Caco-2 (cell line): ENCODE results near the gene ADD3. TPM values are rescaled to one million over a fixed set of nuclear protein-coding genes. Genes with fewer than 3 reads are reported as not detected.

Source experiments
- BruUV-seq: library from RNA; stranded (reverse); fragments of 400-500 nt; replicated peaks from 2 replicates; lab custom pipeline; 2021; lab: Mats Ljungman, UMichigan
- CTCF ChIA-PET: fragments of 300-600 bp; sonication (Branson Sonifier 250); formaldehyde crosslinking; loops from one replicate; lab custom pipeline; 2022; ENCODE audit warnings: antibody characterized with exemption; lab: Charles Lee
- POLR2A ChIA-PET: fragments of 300-600 bp; sonication (Branson Sonifier 250); formaldehyde crosslinking; loops from one replicate; lab custom pipeline; 2022; ENCODE audit warnings: antibody characterized with exemption; lab: Charles Lee
- DNase-seq, 2 experiments: peaks; one replicate each; pipeline versions ENCODE4 v3.0.0 to v3.0.0-alpha.2; 2020 to 2022
- H3K27me3 ChIP-seq: replicated peaks from 2 replicates; pipeline ENCODE4 v1.6.0; 2011; ENCODE audit warnings: low read length; ENCODE audit not compliant: control insufficient read depth, insufficient read depth
- H3K36me3 ChIP-seq: 2 replicates; pipeline ENCODE4 v1.5.1; 2011; ENCODE audit warnings: low read length; ENCODE audit not compliant: control insufficient read depth, insufficient read depth
- H3K4me1 ChIP-seq: fragments of 250-450 bp; sonication (Bioruptor Pico); 2 replicates; pipeline ENCODE4 v1.5.1; 2020; ENCODE audit warnings: mild to moderate bottlenecking
- H3K4me3 ChIP-seq: 2 replicates; pipeline ENCODE4 v1.5.1; 2011; ENCODE audit warnings: low read depth, mild to moderate bottlenecking, control low read depth, low read length
- H3K9me3 ChIP-seq: fragments of 250-450 bp; sonication (Bioruptor Pico); 2 replicates; pipeline ENCODE4 v1.5.1; 2020; ENCODE audit warnings: mild to moderate bottlenecking, moderate library complexity
- H3K27ac Mint-ChIP-seq: one replicate; pipeline ENCODE4 v1.8.0; 2022; ENCODE audit warnings: mixed read lengths; ENCODE audit not compliant: unreplicated experiment
- H3K27me3 Mint-ChIP-seq: one replicate; pipeline ENCODE4 v1.8.0; 2022; ENCODE audit warnings: mixed read lengths; ENCODE audit not compliant: insufficient read depth, unreplicated experiment
- H3K36me3 Mint-ChIP-seq: one replicate; pipeline ENCODE4 v1.8.0; 2022; ENCODE audit warnings: mild to moderate bottlenecking, mixed read lengths; ENCODE audit not compliant: insufficient read depth, unreplicated experiment
- H3K4me1 Mint-ChIP-seq: one replicate; pipeline ENCODE4 v1.8.0; 2022; ENCODE audit warnings: low read depth, mixed read lengths; ENCODE audit not compliant: unreplicated experiment
- H3K4me3 Mint-ChIP-seq: one replicate; pipeline ENCODE4 v1.8.0; 2022; ENCODE audit warnings: mild to moderate bottlenecking, moderate library complexity, mixed read lengths; ENCODE audit not compliant: unreplicated experiment
- H3K9me3 Mint-ChIP-seq: one replicate; pipeline ENCODE4 v1.8.0; 2022; ENCODE audit warnings: mixed read lengths; ENCODE audit not compliant: unreplicated experiment
- CTCF ChIP-seq, 2 experiments: fragments of 200-600 bp in 1 of 2; IDR thresholded peaks; 1 replicate in 1 of 2; 2 replicates in 1 of 2; pipeline versions ENCODE4 v1.5.1 to v1.8.0; 2011 to 2022; ENCODE audit warnings: antibody characterized with exemption in 1 of 2, control low read depth in 1 of 2, inconsistent platforms in 1 of 2, low read depth in 1 of 2, low read length in 1 of 2, mild to moderate bottlenecking in 1 of 2, moderate library complexity in 1 of 2; ENCODE audit not compliant: insufficient read depth in 1 of 2, severe bottlenecking in 1 of 2, unreplicated experiment in 1 of 2
- intact Hi-C: fragments of 100-400 bp; cut with micrococcal nuclease; formaldehyde crosslinking; loops from one replicate; pipeline ENCODE4 v1.10.0; 2022; ENCODE audit not compliant: unreplicated experiment
- total RNA-seq: library from RNA; stranded (reverse); gene quantifications from 2 replicates; pipeline ENCODE4 v1.2.3, GENCODE V29; 2022

Gene ADD3
- total RNA-seq, 1 experiment from 2014 or later = 264 TPM

GRCh38 chr10:110170142-110170971 is 162.6 kb downstream of the ADD3 start:
- POLR2A ChIA-PET = no interaction called here

GRCh38 chr10:110171032-110171431 is 163.2 kb downstream of the ADD3 start:
- intact Hi-C loops = no loop called here
- H3K4me1 Mint-ChIP-seq = peaks cover 27% of the 10 kb centered on the region
- H3K36me3 ChIP-seq = no peaks in the 10 kb centered on the region
- no peaks in the 10 kb centered on the region for H3K36me3 Mint-ChIP-seq
- H3K27ac Mint-ChIP-seq = no peak overlapping the region
- POLR2A ChIA-PET = no interaction called here
- H3K27me3 Mint-ChIP-seq = no peaks in the 10 kb centered on the region
- no peak overlapping the region for H3K4me3 ChIP-seq
- CTCF ChIA-PET = no interaction called here
- no peaks in the 10 kb centered on the region for H3K9me3 ChIP-seq
- no peak for TF ChIP-seq CTCF (IDR thresholded peaks at IDR 0.05; ENCODE audit: insufficient read depth in 1 of 2, low read depth in 1 of 2, low read length in 1 of 2, severe bottlenecking in 1 of 2, unreplicated experiment in 1 of 2)
- H3K27me3 ChIP-seq = no peaks in the 10 kb centered on the region
- H3K4me3 Mint-ChIP-seq = no peak overlapping the region
- H3K9me3 Mint-ChIP-seq = no peaks in the 10 kb centered on the region
- BruUV-seq = no TSS peak
- no peak for DNase-seq
- peaks cover 20% of the 10 kb centered on the region for H3K4me1 ChIP-seq

More at GRCh38 chr10:110170142-110170971, 162.6 kb downstream of the ADD3 start:
- H3K4me1 Mint-ChIP-seq = peaks cover 32% of the 10 kb centered on the region
- Histone ChIP-seq H3K4me3 (no peak overlapping the region), H3K36me3 (no peaks in the 10 kb centered on the region), H3K9me3 (no peaks in the 10 kb centered on the region), H3K4me1 (peaks cover 27% of the 10 kb centered on the region), H3K27me3 (no peaks in the 10 kb centered on the region)
- no peaks in the 10 kb centered on the region for H3K9me3 Mint-ChIP-seq
- TF ChIP-seq CTCF (IDR thresholded peaks at IDR 0.05; ENCODE audit: insufficient read depth in 1 of 2, low read depth in 1 of 2, low read length in 1 of 2, severe bottlenecking in 1 of 2, unreplicated experiment in 1 of 2) = peak in 1 of 2 experiments; percentile 20
- H3K27me3 Mint-ChIP-seq = no peaks in the 10 kb centered on the region
- intact Hi-C loops = no loop called here
- no peaks in the 10 kb centered on the region for H3K36me3 Mint-ChIP-seq
- CTCF ChIA-PET = no interaction called here
- H3K27ac Mint-ChIP-seq = no peak overlapping the region
- DNase-seq = no peak
- H3K4me3 Mint-ChIP-seq = no peak overlapping the region
- no TSS peak for BruUV-seq

- Mint-ChIP-seq H3K4me3 (no peak overlapping the region), H3K27me3 (no peaks in the 10 kb centered on the region), H3K36me3 (no peaks in the 10 kb centered on the region), H3K9me3 (no peaks in the 10 kb centered on the region), H3K27ac (no peak overlapping the region), H3K4me1 (peaks cover 24% of the 10 kb centered on the region)
- BruUV-seq = no TSS peak
- H3K4me3 ChIP-seq = no peak overlapping the region
- H3K36me3 ChIP-seq = no peaks in the 10 kb centered on the region
- H3K27me3 ChIP-seq = no peaks in the 10 kb centered on the region
- no peak for TF ChIP-seq CTCF (IDR thresholded peaks at IDR 0.05; ENCODE audit: insufficient read depth in 1 of 2, low read depth in 1 of 2, low read length in 1 of 2, severe bottlenecking in 1 of 2, unreplicated experiment in 1 of 2)
- ChIA-PET CTCF (interaction anchor here (0.6 kb wide), 1 partner anchor 56 kb away, joined by 3 read pairs; no protein-coding TSS in a partner anchor), POLR2A (no interaction called here)
- intact Hi-C loops = no loop called here
- no peak for DNase-seq
- no peaks in the 10 kb centered on the region for H3K9me3 ChIP-seq
- H3K4me1 ChIP-seq = peaks cover 15% of the 10 kb centered on the region
Observed at GRCh38 chr10:110172155-110172554, 164.4 kb downstream of the ADD3 start.
